OCI-LY3 (cell line): Measurements from ENCODE around the gene CHST11.

Experiments used
- H2AFZ ChIP-seq: fragments of 200-600, 300-600 bp; shearing (Covaris generic); 2 replicates; pipeline ENCODE4 v1.6.0; 2014; ENCODE audit warnings: antibody characterized with exemption, low read depth, low read length
- H3K27ac ChIP-seq: fragments of 200-600, 300-600 bp; sonication (generic); 2 replicates; pipeline ENCODE4 v1.5.1; 2014; ENCODE audit warnings: mild to moderate bottlenecking, low read length, moderate library complexity, mixed read lengths
- H3K27me3 ChIP-seq: fragments of 200-600, 300-600 bp; sonication (generic); 2 replicates; pipeline ENCODE4 v1.6.1; 2014; ENCODE audit warnings: low read depth, low read length, mixed read lengths
- H3K36me3 ChIP-seq: fragments of 200-600, 300-600 bp; sonication (generic); replicated peaks from 2 replicates; pipeline ENCODE3; 2014; ENCODE audit warnings: low read depth, low read length, mixed read lengths
- H3K4me1 ChIP-seq: fragments of 300-600, 200-600 bp; sonication (generic); 2 replicates; pipeline ENCODE4 v1.6.1; 2014; ENCODE audit warnings: low read length, mixed read lengths
- H3K4me2 ChIP-seq: fragments of 200-600, 300-600 bp; sonication (generic); 2 replicates; pipeline ENCODE4 v1.6.1; 2014; ENCODE audit warnings: low read length, mixed read lengths
- H3K4me3 ChIP-seq: fragments of 300-600, 200-600 bp; sonication (generic); 2 replicates; pipeline ENCODE4 v1.5.1; 2014; ENCODE audit warnings: antibody characterized with exemption, mild to moderate bottlenecking, low read length, moderate library complexity
- H3K79me2 ChIP-seq: fragments of 300-600, 200-600 bp; shearing (Covaris generic); 2 replicates; pipeline ENCODE4 v1.6.1; 2014; ENCODE audit warnings: mild to moderate bottlenecking, low read length, mixed read lengths
- H3K9ac ChIP-seq: fragments of 300-600, 200-600 bp; shearing (Covaris generic); 2 replicates; pipeline ENCODE4 v1.6.0; 2014; ENCODE audit warnings: mild to moderate bottlenecking, low read length, moderate library complexity
- H3K9me3 ChIP-seq: fragments of 200-600, 300-600 bp; shearing (Covaris generic); 2 replicates; pipeline ENCODE4 v1.6.1; 2014; ENCODE audit warnings: low read length, mixed read lengths; ENCODE audit not compliant: insufficient read depth
- H4K20me1 ChIP-seq: fragments of 200-600, 300-600 bp; sonication (generic); 2 replicates; pipeline ENCODE4 v1.6.1; 2016; ENCODE audit warnings: low read length, mixed read lengths; ENCODE audit not compliant: insufficient read depth
- EZH2phosphoT487 ChIP-seq: fragments of 200-600 bp; shearing (Covaris generic); IDR thresholded peaks from 2 replicates; pipeline ENCODE4 v1.6.1; 2018; ENCODE audit warnings: antibody characterized with exemption, mixed run types, low read depth
- TF ChIP-seq, protein P1 (sequence below): fragments of 200-600, 300-600 bp; sonication (generic); IDR thresholded peaks from 2 replicates; pipeline ENCODE4 v1.5.1; 2014; ENCODE audit warnings: antibody characterized with exemption, low read length, low read depth

CHST11 gene

GRCh38 chr12:104649921-104650320 is 193.2 kb downstream of the CHST11 start:
- Histone ChIP-seq H4K20me1 (no peaks in the 10 kb centered on the region), H3K27ac (no peak overlapping the region), H2AFZ (no peak overlapping the region), H3K9me3 (no peaks in the 10 kb centered on the region), H3K4me2 (no peak overlapping the region), H3K79me2 (no peaks in the 10 kb centered on the region), H3K4me3 (no peak overlapping the region), H3K4me1 (peaks cover 7% of the 10 kb centered on the region), H3K9ac (no peak overlapping the region), H3K36me3 (no peaks in the 10 kb centered on the region), H3K27me3 (no peaks in the 10 kb centered on the region)
- no peak for TF ChIP-seq EZH2phosphoT487
- TF ChIP-seq, protein P1, sequence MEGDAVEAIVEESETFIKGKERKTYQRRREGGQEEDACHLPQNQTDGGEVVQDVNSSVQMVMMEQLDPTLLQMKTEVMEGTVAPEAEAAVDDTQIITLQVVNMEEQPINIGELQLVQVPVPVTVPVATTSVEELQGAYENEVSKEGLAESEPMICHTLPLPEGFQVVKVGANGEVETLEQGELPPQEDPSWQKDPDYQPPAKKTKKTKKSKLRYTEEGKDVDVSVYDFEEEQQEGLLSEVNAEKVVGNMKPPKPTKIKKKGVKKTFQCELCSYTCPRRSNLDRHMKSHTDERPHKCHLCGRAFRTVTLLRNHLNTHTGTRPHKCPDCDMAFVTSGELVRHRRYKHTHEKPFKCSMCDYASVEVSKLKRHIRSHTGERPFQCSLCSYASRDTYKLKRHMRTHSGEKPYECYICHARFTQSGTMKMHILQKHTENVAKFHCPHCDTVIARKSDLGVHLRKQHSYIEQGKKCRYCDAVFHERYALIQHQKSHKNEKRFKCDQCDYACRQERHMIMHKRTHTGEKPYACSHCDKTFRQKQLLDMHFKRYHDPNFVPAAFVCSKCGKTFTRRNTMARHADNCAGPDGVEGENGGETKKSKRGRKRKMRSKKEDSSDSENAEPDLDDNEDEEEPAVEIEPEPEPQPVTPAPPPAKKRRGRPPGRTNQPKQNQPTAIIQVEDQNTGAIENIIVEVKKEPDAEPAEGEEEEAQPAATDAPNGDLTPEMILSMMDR, result no peak

DNA sequence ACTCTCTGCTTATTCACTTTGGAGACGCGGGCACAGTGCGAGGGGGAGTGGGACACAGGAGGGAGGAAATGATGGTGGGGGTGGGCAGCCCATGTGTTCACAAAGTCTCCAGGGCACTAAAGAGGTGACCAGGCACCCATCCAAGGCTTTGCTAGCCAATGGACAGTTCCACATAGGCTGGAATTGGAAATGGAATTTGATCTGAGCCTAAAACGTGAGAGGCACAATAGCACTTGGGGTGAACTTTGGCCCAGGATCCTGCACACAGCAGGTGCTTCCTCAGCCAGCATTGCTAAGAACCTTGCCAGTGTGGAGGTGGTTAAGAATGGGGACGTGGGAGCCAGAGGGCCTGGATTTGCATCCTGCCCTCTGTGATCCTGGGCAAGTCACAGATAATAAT is 193.8 kb downstream of the CHST11 start:
- Histone ChIP-seq H3K79me2 (no peaks in the 10 kb centered on the region), H3K27ac (no peak overlapping the region), H3K4me2 (no peak overlapping the region), H3K4me1 (peaks cover 7% of the 10 kb centered on the region; the same call in 1 of the 2 replicates), H3K9me3 (no peaks in the 10 kb centered on the region), H3K36me3 (no peaks in the 10 kb centered on the region), H4K20me1 (no peaks in the 10 kb centered on the region; the same call in 1 of the 2 replicates), H3K27me3 (no peaks in the 10 kb centered on the region), H3K9ac (no peak overlapping the region), H2AFZ (no peak overlapping the region), H3K4me3 (no peak overlapping the region)
- no peak for TF ChIP-seq EZH2phosphoT487
- TF ChIP-seq, protein P1, result no peak

DNA sequence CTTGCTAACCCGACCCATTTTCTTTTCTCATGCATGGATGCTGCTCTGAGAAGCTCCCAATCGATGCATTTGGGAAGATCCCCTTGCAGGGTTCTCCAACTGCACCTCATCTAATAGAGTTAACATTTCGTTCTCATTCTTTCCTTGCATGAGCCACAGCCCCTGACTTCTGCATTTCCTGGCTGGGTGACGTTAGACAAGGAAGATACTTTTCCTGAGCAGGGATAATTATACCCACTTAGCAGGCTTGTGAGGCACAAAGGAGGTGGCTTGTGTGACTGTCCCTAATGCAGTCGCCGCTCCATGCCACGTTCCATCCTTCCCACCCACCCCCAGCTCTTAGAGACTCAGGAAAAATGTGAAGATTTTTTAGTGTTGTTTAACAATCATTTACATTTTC is 195.1 kb downstream of the CHST11 start:
- H3K79me2 ChIP-seq, result no peaks in the 10 kb centered on the region
- H3K36me3 ChIP-seq, result no peaks in the 10 kb centered on the region
- no peaks in the 10 kb centered on the region for H3K9me3 ChIP-seq
- H3K4me3 ChIP-seq, result no peak overlapping the region
- peaks cover 4% of the 10 kb centered on the region; the same call in 1 of the 2 replicates for H4K20me1 ChIP-seq
- H3K27ac ChIP-seq, result no peak overlapping the region
- H2AFZ ChIP-seq, result no peak overlapping the region
- TF ChIP-seq, protein P1, result no peak
- no peak for TF ChIP-seq EZH2phosphoT487
- peaks cover 2% of the 10 kb centered on the region; the same call in 1 of the 2 replicates for H3K27me3 ChIP-seq
- H3K4me1 ChIP-seq, result peaks cover 7% of the 10 kb centered on the region; the same call in 1 of the 2 replicates
- no peak overlapping the region for H3K9ac ChIP-seq
- H3K4me2 ChIP-seq, result no peak overlapping the region

DNA sequence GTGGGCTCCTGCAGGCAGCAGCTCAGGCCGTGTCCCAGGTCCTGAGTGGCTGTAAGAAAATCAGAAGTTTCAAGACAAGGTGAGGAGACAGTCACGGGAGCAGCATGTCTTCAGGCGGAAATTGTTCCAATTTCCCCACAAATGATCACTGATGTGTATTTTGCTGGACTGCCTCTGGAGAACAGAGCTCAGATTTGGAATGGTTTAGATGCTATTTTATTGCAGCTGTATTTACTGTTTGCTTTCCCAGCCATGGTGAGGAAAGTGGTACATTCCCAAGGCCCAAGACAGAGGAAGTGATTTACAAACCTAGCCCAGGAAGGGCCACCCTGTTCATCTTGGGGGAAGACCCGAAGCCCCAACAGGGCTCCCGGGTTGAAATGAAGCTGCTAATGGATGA is 195.6 kb downstream of the CHST11 start:
- H3K9ac ChIP-seq, result no peak overlapping the region
- H3K4me1 ChIP-seq, result peaks cover 7% of the 10 kb centered on the region; the same call in 1 of the 2 replicates
- TF ChIP-seq, protein P1, result no peak
- TF ChIP-seq EZH2phosphoT487, result no peak
- H3K36me3 ChIP-seq, result no peaks in the 10 kb centered on the region
- H4K20me1 ChIP-seq, result peaks cover 4% of the 10 kb centered on the region; the same call in 1 of the 2 replicates
- H3K4me2 ChIP-seq, result no peak overlapping the region
- peaks cover 2% of the 10 kb centered on the region; the same call in 1 of the 2 replicates for H3K27me3 ChIP-seq
- H3K79me2 ChIP-seq, result no peaks in the 10 kb centered on the region
- no peaks in the 10 kb centered on the region for H3K9me3 ChIP-seq
- H2AFZ ChIP-seq, result no peak overlapping the region
- no peak overlapping the region for H3K4me3 ChIP-seq
- no peak overlapping the region for H3K27ac ChIP-seq
